Thoracic aorta (tissue), 2 donors: ENCODE data around the gene KRT73. TPM values are rescaled to one million over a fixed set of nuclear protein-coding genes. Genes with fewer than 3 reads are reported as not detected.

Source experiments
- ATAC-seq: fragments of 150-250 bp; one replicate; pipeline ENCODE4 v1.8.0; 2017; ENCODE audit warnings: low read depth; ENCODE audit not compliant: insufficient number of reproducible peaks, low FRiP score
- DNase-seq: peaks from one replicate; pipeline ENCODE4 v3.0.0-alpha.2; 2020; ENCODE audit warnings: low spot score
- H3K27ac ChIP-seq, 2 donors: fragments of 200-600 bp; sonication (generic); 1 replicate in 1 of 2; 2 replicates in 1 of 2; pipeline ENCODE4 v1.5.1; 2016; ENCODE audit warnings: mild to moderate bottlenecking in 2 of 2, moderate library complexity in 2 of 2
- H3K27me3 ChIP-seq: fragments of 200-600 bp; sonication (generic); replicated peaks from 2 replicates; pipeline ENCODE4 v1.6.0; 2016; ENCODE audit warnings: mild to moderate bottlenecking; ENCODE audit not compliant: insufficient read depth
- H3K36me3 ChIP-seq: fragments of 200-600 bp; sonication (generic); one replicate; pipeline ENCODE4 v1.5.1; 2016
- H3K4me1 ChIP-seq, 2 donors: fragments of 200-600 bp; sonication (generic); 1 replicate in 1 of 2; 2 replicates in 1 of 2; pipeline versions ENCODE4 v1.5.1 to v1.6.0; 2016; ENCODE audit warnings: low read depth in 2 of 2, mild to moderate bottlenecking in 1 of 2; ENCODE audit not compliant: control insufficient read depth in 1 of 2
- H3K4me3 ChIP-seq: fragments of 200-600 bp; sonication (generic); 2 replicates; pipeline ENCODE4 v1.5.1; 2016; ENCODE audit warnings: mild to moderate bottlenecking
- H3K9me3 ChIP-seq: fragments of 200-600 bp; sonication (generic); 2 replicates; pipeline ENCODE4 v1.5.1; 2016
- total RNA-seq, 2 donors: library from RNA; depleted of rRNA; stranded (reverse); fragments of >200 nt; gene quantifications; one replicate each; pipeline versions ENCODE4 v1.1.0 to v1.2.3, GENCODE V29; 2016
- TF ChIP-seq, protein P1 (sequence below): fragments of 200-600 bp; sonication (generic); IDR thresholded peaks from one replicate; pipeline ENCODE4 v1.5.1; 2019; ENCODE audit warnings: antibody characterized with exemption

The KRT73 gene
- total RNA-seq, 2 donors from 2014 or later: not detected

DNA sequence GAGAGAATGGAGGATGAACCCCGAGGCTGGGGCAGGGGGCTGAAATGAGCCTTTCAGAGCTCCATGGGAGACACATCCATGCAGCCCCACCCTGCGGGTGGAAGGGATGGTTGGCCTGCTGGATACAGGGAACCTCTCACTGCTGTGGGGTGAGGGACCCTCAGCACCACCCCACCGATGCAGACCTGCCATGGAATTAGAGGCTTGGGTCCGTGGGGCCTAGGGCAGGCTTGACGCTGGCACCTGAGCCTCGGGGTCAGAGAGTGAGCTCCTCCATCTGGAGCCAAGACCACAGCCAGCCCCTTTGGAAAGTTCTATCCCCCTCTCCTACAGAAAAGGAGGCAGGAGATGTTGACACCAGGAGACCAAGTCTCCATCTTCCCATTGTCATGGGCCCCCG, 37.3 kb downstream of the KRT73 start:
- Histone ChIP-seq H3K36me3 (no peaks in the 10 kb centered on the region), H3K27ac (no peak overlapping the region), H3K4me1 (no peaks in the 10 kb centered on the region), H3K4me3 (no peak overlapping the region), H3K9me3 (no peaks in the 10 kb centered on the region), H3K27me3 (no peaks in the 10 kb centered on the region)
- no peak for ATAC-seq
- TF ChIP-seq, protein P1, sequence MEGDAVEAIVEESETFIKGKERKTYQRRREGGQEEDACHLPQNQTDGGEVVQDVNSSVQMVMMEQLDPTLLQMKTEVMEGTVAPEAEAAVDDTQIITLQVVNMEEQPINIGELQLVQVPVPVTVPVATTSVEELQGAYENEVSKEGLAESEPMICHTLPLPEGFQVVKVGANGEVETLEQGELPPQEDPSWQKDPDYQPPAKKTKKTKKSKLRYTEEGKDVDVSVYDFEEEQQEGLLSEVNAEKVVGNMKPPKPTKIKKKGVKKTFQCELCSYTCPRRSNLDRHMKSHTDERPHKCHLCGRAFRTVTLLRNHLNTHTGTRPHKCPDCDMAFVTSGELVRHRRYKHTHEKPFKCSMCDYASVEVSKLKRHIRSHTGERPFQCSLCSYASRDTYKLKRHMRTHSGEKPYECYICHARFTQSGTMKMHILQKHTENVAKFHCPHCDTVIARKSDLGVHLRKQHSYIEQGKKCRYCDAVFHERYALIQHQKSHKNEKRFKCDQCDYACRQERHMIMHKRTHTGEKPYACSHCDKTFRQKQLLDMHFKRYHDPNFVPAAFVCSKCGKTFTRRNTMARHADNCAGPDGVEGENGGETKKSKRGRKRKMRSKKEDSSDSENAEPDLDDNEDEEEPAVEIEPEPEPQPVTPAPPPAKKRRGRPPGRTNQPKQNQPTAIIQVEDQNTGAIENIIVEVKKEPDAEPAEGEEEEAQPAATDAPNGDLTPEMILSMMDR: no peak
- no peak for DNase-seq

DNA sequence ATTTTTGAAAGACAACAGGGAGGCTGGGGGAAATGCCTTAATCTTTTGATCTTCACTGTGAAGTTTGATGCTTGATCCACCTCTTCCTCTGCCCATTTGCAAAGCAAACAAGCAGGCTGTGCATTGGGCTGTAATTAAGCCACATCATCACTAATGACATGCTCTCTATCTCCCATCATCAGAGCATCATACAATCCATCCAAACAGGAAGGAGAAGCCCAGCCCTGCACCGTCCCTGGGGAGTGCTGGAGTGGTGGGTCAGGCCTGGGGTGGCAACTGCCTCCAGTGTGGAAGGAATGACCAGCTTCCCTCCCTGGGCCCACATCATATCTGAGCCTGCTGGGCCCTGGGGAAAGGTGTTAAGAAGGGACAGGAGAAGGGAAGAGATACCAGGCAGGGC, 37.9 kb downstream of the KRT73 start:
- Histone ChIP-seq H3K9me3 (no peaks in the 10 kb centered on the region), H3K27me3 (no peaks in the 10 kb centered on the region), H3K4me1 (no peaks in the 10 kb centered on the region), H3K4me3 (no peak overlapping the region), H3K27ac (no peak overlapping the region), H3K36me3 (no peaks in the 10 kb centered on the region)
- ATAC-seq (no peak), DNase-seq (no peak)
- TF ChIP-seq, protein P1: no peak

DNA sequence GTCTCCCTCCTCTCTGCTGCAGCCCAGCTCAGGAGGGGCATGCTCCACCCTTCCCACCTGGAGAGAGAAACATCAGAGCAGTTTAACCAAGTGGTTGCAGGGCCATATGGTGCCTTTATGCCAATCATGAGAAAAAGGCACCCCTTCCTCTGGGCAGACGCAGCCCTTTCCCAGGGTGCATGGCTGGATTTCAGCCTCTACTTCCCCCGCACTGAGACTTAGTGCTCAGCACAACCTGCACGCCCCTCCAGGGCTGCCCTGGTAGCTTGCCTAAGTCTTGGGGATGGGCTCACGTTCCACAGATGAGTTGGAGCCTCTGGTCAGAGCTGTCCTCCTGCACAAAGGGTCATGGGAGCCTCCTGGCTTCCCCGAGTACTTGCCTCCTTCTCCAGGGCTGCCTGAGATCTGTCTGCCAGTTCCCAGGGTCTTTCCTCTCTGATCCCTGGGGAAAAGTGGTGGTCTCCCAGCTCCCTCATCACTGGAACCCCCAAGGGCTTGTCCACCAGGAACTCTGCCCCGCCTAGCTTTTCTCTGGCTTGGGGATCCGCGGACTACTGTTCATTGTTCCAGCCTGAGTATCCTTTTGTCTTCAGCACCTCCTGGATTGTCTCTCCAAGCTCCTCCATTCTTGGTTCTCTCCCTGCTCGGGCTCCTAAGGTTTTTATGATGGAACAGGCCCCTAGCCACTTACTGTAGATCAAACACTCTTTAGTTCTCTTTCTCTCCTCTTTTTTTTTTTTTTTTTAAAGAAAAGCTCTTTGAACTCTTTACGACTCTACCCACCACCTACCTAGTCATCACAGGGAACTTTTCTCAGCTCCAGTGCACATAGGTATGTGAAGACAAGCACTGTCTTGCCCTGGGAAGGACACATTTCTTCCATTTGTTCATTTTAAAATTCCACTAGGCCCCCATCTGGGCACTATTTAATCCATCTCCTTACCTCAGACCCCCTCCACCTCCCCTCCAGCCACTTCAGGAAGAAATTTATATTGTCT, 38.6 kb downstream of the KRT73 start:
- DNase-seq (no peak), ATAC-seq (no peak)
- H3K4me3 ChIP-seq: no peak overlapping the region
- H3K9me3 ChIP-seq: no peaks in the 10 kb centered on the region
- H3K36me3 ChIP-seq: no peaks in the 10 kb centered on the region
- H3K4me1 ChIP-seq: no peaks in the 10 kb centered on the region
- no peaks in the 10 kb centered on the region for H3K27me3 ChIP-seq
- TF ChIP-seq, protein P1: no peak
- H3K27ac ChIP-seq: no peak overlapping the region

DNA sequence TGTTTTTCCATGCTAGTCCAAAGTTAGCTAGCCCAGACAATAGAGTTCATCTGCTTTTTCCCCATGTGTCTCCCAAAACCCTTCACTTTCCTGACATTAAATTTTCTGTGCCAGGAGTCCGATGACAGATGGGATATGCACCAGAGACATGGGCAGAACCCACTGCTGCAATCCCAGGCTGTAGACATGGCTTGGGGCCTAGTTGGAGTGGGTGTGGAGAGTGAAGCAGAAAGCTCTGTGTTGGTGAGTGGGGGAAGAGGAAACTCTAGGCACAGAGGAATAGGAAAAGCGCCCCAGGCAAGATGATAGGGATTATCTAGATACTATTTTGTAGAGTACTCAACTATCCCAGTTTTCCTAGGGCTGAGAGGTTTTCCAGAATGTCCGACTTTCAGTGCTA, 39.9 kb downstream of the KRT73 start:
- ATAC-seq (no peak), DNase-seq (no peak)
- Histone ChIP-seq H3K9me3 (no peaks in the 10 kb centered on the region), H3K36me3 (no peaks in the 10 kb centered on the region), H3K4me3 (no peak overlapping the region), H3K27ac (no peak overlapping the region), H3K4me1 (no peaks in the 10 kb centered on the region), H3K27me3 (no peaks in the 10 kb centered on the region)
- TF ChIP-seq, protein P1: no peak

DNA sequence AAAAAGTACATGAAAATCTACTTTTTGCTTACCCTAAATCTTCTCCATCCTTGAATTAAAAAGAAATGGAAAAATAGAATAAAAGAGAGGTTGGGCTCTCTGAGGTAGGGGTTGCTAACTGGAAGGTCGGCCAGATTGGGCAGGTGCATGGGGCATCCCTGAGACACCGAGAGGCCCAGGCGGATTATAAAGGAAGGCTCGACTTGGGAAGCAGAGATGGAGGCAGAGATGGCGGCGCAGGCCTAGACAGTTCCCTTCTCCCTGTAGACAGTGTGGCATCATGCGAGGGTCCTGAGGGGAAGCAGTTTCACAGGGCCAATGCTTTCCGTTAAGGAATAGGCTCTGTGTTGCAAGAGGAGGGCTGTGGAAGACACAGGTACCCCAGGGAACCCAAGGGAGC, 41.0 kb downstream of the KRT73 start:
- Histone ChIP-seq H3K4me3 (no peak overlapping the region), H3K36me3 (no peaks in the 10 kb centered on the region), H3K27ac (no peak overlapping the region), H3K27me3 (no peaks in the 10 kb centered on the region), H3K4me1 (no peaks in the 10 kb centered on the region), H3K9me3 (no peaks in the 10 kb centered on the region)
- ATAC-seq (no peak), DNase-seq (no peak)
- TF ChIP-seq, protein P1: no peak
